ENCODE measurements around the gene BACH2.

DNA sequence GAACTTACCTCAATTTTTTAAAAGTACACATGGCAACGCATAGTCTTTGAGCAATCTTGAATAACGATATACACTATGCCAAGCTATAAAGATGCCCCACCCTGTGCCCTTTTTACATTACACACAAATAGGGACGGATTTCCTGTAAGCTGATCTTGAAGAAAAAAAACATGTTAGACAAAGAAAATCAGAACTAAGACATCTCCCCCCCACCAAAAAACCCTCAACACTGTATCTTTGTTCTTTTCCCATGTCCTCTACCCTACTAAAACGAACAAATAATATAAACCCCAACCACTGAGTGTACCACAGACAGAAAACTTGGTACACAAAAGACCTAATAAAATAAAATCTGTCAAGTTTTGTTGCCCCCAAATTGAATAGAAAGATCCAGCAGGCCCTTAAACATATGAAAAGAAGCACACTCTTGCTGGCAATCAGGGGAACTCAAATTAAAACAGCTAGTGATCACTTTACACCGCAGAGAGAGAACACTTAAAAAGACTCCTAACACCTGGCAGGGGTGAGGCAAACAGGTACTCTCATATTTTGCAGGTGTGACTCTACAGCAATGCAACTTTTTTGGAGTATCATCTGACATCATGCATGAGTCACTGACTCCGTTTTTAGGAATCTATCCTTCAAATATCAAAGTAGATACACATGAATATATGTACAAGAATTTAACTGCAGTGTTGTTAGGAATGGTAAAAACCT is 29.6 kb downstream of the BACH2 start:
- TF ChIP-seq, protein P1, sequence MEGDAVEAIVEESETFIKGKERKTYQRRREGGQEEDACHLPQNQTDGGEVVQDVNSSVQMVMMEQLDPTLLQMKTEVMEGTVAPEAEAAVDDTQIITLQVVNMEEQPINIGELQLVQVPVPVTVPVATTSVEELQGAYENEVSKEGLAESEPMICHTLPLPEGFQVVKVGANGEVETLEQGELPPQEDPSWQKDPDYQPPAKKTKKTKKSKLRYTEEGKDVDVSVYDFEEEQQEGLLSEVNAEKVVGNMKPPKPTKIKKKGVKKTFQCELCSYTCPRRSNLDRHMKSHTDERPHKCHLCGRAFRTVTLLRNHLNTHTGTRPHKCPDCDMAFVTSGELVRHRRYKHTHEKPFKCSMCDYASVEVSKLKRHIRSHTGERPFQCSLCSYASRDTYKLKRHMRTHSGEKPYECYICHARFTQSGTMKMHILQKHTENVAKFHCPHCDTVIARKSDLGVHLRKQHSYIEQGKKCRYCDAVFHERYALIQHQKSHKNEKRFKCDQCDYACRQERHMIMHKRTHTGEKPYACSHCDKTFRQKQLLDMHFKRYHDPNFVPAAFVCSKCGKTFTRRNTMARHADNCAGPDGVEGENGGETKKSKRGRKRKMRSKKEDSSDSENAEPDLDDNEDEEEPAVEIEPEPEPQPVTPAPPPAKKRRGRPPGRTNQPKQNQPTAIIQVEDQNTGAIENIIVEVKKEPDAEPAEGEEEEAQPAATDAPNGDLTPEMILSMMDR (optimal IDR thresholded peaks at IDR 0.05 in 1 of 3, IDR thresholded peaks at IDR 0.05 in 1 of 3, conservative IDR thresholded peaks at IDR 0.05 in 1 of 3; ENCODE audit: extremely low read depth in 1 of 3, insufficient read depth in 2 of 3, low read length in 3 of 3), result no peak
- no peak for TF ChIP-seq EZH2 (IDR thresholded peaks at IDR 0.05; ENCODE audit: low read length)

Measured in keratinocyte (primary cell).